ENCODE data around the gene RPL18A. TPM values are rescaled to one million over a fixed set of nuclear protein-coding genes. Genes with fewer than 3 reads are reported as not detected.
A peak's percentile ranks its signal among the peaks of the same experiment; 100 is the strongest.

RPL18A gene
- total and polyA plus RNA-seq, 2 of the 13 experiments (the other 11 are each of a cell fraction or from before 2014, with no cell fraction given): 1,471 to 2,004 TPM

GRCh38 chr19:17847538-17848366 is 12.0 kb upstream of the RPL18A start, which contains the start of gene JAK3 (continued):
- TF ChIP-seq ARID4A (CRISPR knock-in tag; IDR thresholded peaks at IDR 0.05; ENCODE audit: borderline replicate concordance) (peak; percentile 48; the same call in 1 of the 2 replicates), HNF4G (IDR thresholded peaks at IDR 0.05; ENCODE audit: borderline replicate concordance, low read depth, low read length) (no peak), HNF4G (CRISPR knock-in tag; IDR thresholded peaks at IDR 0.05; ENCODE audit: borderline replicate concordance, low read depth) (no peak; the same call in 1 of the 2 replicates), TMF1 (CRISPR knock-in tag; IDR thresholded peaks at IDR 0.05; ENCODE audit: low read depth) (no peak), ZNF543 (CRISPR knock-in tag; IDR thresholded peaks at IDR 0.05) (0 out of 2 replicates have a peak, but pooled peaks have one; percentile 37), ONECUT2 (CRISPR knock-in tag; IDR thresholded peaks at IDR 0.05) (no peak), ZNF678 (CRISPR knock-in tag; IDR thresholded peaks at IDR 0.05) (no peak), SOX13 (IDR thresholded peaks at IDR 0.05) (no peak), SOX13 (CRISPR knock-in tag; conservative IDR thresholded peaks at IDR 0.05 in 1 of 2, IDR thresholded peaks at IDR 0.05 in 1 of 2) (0 out of 4 replicates have a peak, but pooled peaks of 1 of the 2 experiments have one; percentile 12), ZNF335 (CRISPR knock-in tag; IDR thresholded peaks at IDR 0.05) (0 out of 2 replicates have a peak, but pooled peaks have one; percentile 31), ZFP36 (IDR thresholded peaks at IDR 0.05; ENCODE audit: borderline replicate concordance, low read depth, low read length, partially characterized antibody) (no peak), ZNF644 (CRISPR knock-in tag; IDR thresholded peaks at IDR 0.05; ENCODE audit: low read depth) (no peak), NAIF1 (CRISPR knock-in tag; IDR thresholded peaks at IDR 0.05; ENCODE audit: borderline replicate concordance) (no peak)
- TF ChIP-seq, protein P1, sequence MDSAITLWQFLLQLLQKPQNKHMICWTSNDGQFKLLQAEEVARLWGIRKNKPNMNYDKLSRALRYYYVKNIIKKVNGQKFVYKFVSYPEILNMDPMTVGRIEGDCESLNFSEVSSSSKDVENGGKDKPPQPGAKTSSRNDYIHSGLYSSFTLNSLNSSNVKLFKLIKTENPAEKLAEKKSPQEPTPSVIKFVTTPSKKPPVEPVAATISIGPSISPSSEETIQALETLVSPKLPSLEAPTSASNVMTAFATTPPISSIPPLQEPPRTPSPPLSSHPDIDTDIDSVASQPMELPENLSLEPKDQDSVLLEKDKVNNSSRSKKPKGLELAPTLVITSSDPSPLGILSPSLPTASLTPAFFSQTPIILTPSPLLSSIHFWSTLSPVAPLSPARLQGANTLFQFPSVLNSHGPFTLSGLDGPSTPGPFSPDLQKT (CRISPR knock-in tag; IDR thresholded peaks at IDR 0.05; ENCODE audit: borderline replicate concordance): no peak
- TF ChIP-seq, protein P2, sequence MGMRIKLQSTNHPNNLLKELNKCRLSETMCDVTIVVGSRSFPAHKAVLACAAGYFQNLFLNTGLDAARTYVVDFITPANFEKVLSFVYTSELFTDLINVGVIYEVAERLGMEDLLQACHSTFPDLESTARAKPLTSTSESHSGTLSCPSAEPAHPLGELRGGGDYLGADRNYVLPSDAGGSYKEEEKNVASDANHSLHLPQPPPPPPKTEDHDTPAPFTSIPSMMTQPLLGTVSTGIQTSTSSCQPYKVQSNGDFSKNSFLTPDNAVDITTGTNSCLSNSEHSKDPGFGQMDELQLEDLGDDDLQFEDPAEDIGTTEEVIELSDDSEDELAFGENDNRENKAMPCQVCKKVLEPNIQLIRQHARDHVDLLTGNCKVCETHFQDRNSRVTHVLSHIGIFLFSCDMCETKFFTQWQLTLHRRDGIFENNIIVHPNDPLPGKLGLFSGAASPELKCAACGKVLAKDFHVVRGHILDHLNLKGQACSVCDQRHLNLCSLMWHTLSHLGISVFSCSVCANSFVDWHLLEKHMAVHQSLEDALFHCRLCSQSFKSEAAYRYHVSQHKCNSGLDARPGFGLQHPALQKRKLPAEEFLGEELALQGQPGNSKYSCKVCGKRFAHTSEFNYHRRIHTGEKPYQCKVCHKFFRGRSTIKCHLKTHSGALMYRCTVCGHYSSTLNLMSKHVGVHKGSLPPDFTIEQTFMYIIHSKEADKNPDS (CRISPR knock-in tag; IDR thresholded peaks at IDR 0.05): no peak

Measured in HepG2 (cell line).